Measurements from ENCODE around the gene XCR1. TPM values are rescaled to one million over a fixed set of nuclear protein-coding genes. Genes with fewer than 3 reads are reported as not detected.
"Not testable (repeated sequence)": the region's sequence is repeated elsewhere in the genome, so short reads cannot be mapped to it uniquely, and the experiment has no call there.

XCR1 gene
- total RNA-seq, 1 donor from 2014 or later: not detected

GRCh38 chr3:46058981-46059380 lies 31.7 kb upstream of the XCR1 start:
- H3K4me1 Mint-ChIP-seq (ENCODE audit: unreplicated experiment): no peaks in the 10 kb centered on the region
- H3K9me3 Mint-ChIP-seq (ENCODE audit: unreplicated experiment): no peaks in the 10 kb centered on the region
- no peak for TF ChIP-seq CTCF (IDR thresholded peaks at IDR 0.05)
- H3K36me3 Mint-ChIP-seq (ENCODE audit: unreplicated experiment): no peaks in the 10 kb centered on the region
- H3K4me3 Mint-ChIP-seq (ENCODE audit: unreplicated experiment): no peak overlapping the region
- H3K27me3 Mint-ChIP-seq (ENCODE audit: unreplicated experiment): peaks cover 56% of the 10 kb centered on the region
- no peak overlapping the region for H3K27ac Mint-ChIP-seq (ENCODE audit: unreplicated experiment)
- no peak for DNase-seq (ENCODE audit: extremely low spot score, unreplicated experiment)

GRCh38 chr3:46057716-46058115 lies 30.4 kb upstream of the XCR1 start:
- no peak overlapping the region for H3K4me3 Mint-ChIP-seq (ENCODE audit: unreplicated experiment)
- no peak for DNase-seq (ENCODE audit: extremely low spot score, unreplicated experiment)
- H3K36me3 Mint-ChIP-seq (ENCODE audit: unreplicated experiment): no peaks in the 10 kb centered on the region
- H3K27me3 Mint-ChIP-seq (ENCODE audit: unreplicated experiment): peaks cover 50% of the 10 kb centered on the region
- no peak for TF ChIP-seq CTCF (IDR thresholded peaks at IDR 0.05)
- H3K27ac Mint-ChIP-seq (ENCODE audit: unreplicated experiment): no peak overlapping the region
- H3K9me3 Mint-ChIP-seq (ENCODE audit: unreplicated experiment): no peaks in the 10 kb centered on the region
- no peaks in the 10 kb centered on the region for H3K4me1 Mint-ChIP-seq (ENCODE audit: unreplicated experiment)

- no peaks in the 10 kb centered on the region for H3K36me3 Mint-ChIP-seq (ENCODE audit: unreplicated experiment)
- H3K27me3 Mint-ChIP-seq (ENCODE audit: unreplicated experiment): peaks cover 51% of the 10 kb centered on the region
- no peaks in the 10 kb centered on the region for H3K9me3 Mint-ChIP-seq (ENCODE audit: unreplicated experiment)
- no peak for DNase-seq (ENCODE audit: extremely low spot score, unreplicated experiment)
- no peak overlapping the region for H3K27ac Mint-ChIP-seq (ENCODE audit: unreplicated experiment)
- no peak overlapping the region for H3K4me3 Mint-ChIP-seq (ENCODE audit: unreplicated experiment)
- no peaks in the 10 kb centered on the region for H3K4me1 Mint-ChIP-seq (ENCODE audit: unreplicated experiment)
- TF ChIP-seq CTCF (IDR thresholded peaks at IDR 0.05): no peak
These were observed 29.4 kb upstream of the XCR1 start for GRCh38 chr3:46056686-46057085.

- peaks cover 57% of the 10 kb centered on the region for H3K27me3 Mint-ChIP-seq (ENCODE audit: unreplicated experiment)
- not testable (repeated sequence) for H3K36me3 Mint-ChIP-seq (ENCODE audit: unreplicated experiment); H3K27ac Mint-ChIP-seq (ENCODE audit: unreplicated experiment); H3K9me3 Mint-ChIP-seq (ENCODE audit: unreplicated experiment); H3K4me1 Mint-ChIP-seq (ENCODE audit: unreplicated experiment); H3K4me3 Mint-ChIP-seq (ENCODE audit: unreplicated experiment); DNase-seq (ENCODE audit: extremely low spot score, unreplicated experiment)
These were observed 26.7 kb upstream of the XCR1 start for GRCh38 chr3:46053761-46054515.

GRCh38 chr3:46053265-46053664 lies 26.0 kb upstream of the XCR1 start:
- not testable (repeated sequence) for H3K4me1 Mint-ChIP-seq (ENCODE audit: unreplicated experiment); DNase-seq (ENCODE audit: extremely low spot score, unreplicated experiment); H3K4me3 Mint-ChIP-seq (ENCODE audit: unreplicated experiment); H3K9me3 Mint-ChIP-seq (ENCODE audit: unreplicated experiment); H3K27ac Mint-ChIP-seq (ENCODE audit: unreplicated experiment); H3K36me3 Mint-ChIP-seq (ENCODE audit: unreplicated experiment)
- H3K27me3 Mint-ChIP-seq (ENCODE audit: unreplicated experiment): peaks cover 56% of the 10 kb centered on the region

GRCh38 chr3:46052531-46052930 lies 25.2 kb upstream of the XCR1 start:
- H3K9me3 Mint-ChIP-seq (ENCODE audit: unreplicated experiment): no peaks in the 10 kb centered on the region
- TF ChIP-seq CTCF (IDR thresholded peaks at IDR 0.05): no peak
- H3K4me1 Mint-ChIP-seq (ENCODE audit: unreplicated experiment): no peaks in the 10 kb centered on the region
- no peaks in the 10 kb centered on the region for H3K36me3 Mint-ChIP-seq (ENCODE audit: unreplicated experiment)
- no peak overlapping the region for H3K27ac Mint-ChIP-seq (ENCODE audit: unreplicated experiment)
- H3K27me3 Mint-ChIP-seq (ENCODE audit: unreplicated experiment): peaks cover 49% of the 10 kb centered on the region
- H3K4me3 Mint-ChIP-seq (ENCODE audit: unreplicated experiment): no peak overlapping the region
- no peak for DNase-seq (ENCODE audit: extremely low spot score, unreplicated experiment)

Measured in osteocyte (in vitro differentiated cells).